Adrenal gland (tissue), 12 donors: ENCODE measurements around the gene RNF217. TPM values are rescaled to one million over a fixed set of nuclear protein-coding genes. Genes with fewer than 3 reads are reported as not detected.

Experiments used
- DNase-seq, 7 donors: peaks; one replicate each; pipeline ENCODE4 v3.0.0-alpha.2; 2019 to 2020
- H3K27ac ChIP-seq, 5 donors: fragments of 200-600 bp; sonication (generic) in 4 of 5; 1 replicate in 3 of 5; 2 replicates in 2 of 5; pipeline versions ENCODE4 v1.5.1 to v1.8.0; 2016 to 2020; ENCODE audit warnings: mild to moderate bottlenecking in 1 of 5
- H3K27me3 ChIP-seq: fragments of 200-600 bp; 2 replicates; pipeline ENCODE4 v1.8.0; 2021
- H3K36me3 ChIP-seq, 2 donors: fragments of 200-600 bp; replicated peaks in 1 of 2; 1 replicate in 1 of 2; 2 replicates in 1 of 2; pipeline versions ENCODE4 v1.5.1 to v1.8.0; 2018 to 2022
- H3K4me1 ChIP-seq, 2 donors: fragments of 200-600 bp; replicated peaks in 1 of 2; 1 replicate in 1 of 2; 2 replicates in 1 of 2; pipeline versions ENCODE4 v1.5.1 to v1.8.0; 2018 to 2021
- H3K4me3 ChIP-seq, 4 donors: fragments of 200-600 bp; sonication (generic) in 3 of 4; one replicate each; pipeline ENCODE4 v1.5.1; 2016 to 2018
- H3K9me3 ChIP-seq, 3 donors: fragments of 200-600 bp; sonication (generic) in 1 of 3; replicated peaks in 1 of 3; 1 replicate in 2 of 3; 2 replicates in 1 of 3; pipeline versions ENCODE4 v1.5.1 to v1.8.0; 2016 to 2021
- POLR2A ChIP-seq, 2 donors: fragments of 450-650 bp; IDR thresholded peaks; one replicate each; pipeline ENCODE4 v1.6.1; 2017; ENCODE audit warnings: antibody characterized with exemption in 2 of 2, mild to moderate bottlenecking in 2 of 2, moderate library complexity in 1 of 2
- WGBS, 4 donors: extraction: QIAGEN DNeasy Blood & Tissue Kit in 2 of 4; methylation state at CpG; one replicate each; pipeline versions ENCODE4 v1.1.5 to v1.1.7; 2013 to 2017; 5-methylcytosine and 5-hydroxymethylcytosine counted together
- intact Hi-C, 2 donors: fragments of 100-400 bp; cut with DNase I; formaldehyde crosslinking; loops; one replicate each; pipeline versions ENCODE4 v1.14.1 to v1.15.0; 2022 to 2023
- polyA plus RNA-seq, 3 donors: library from polyadenylated mRNA; stranded (reverse); fragments of 200-250 nt in 2 of 3; fragments of 350-450 nt in 1 of 3; fragmentation: Illumina TruSeq in 1 of 3; extraction: RNeasy Lipid Tissue Mini Kit (QIAGEN cat#74804) in 1 of 3; gene quantifications; one replicate each; pipeline ENCODE4 v1.2.3, GENCODE V29; 2013 to 2014
- total RNA-seq, 9 donors: library from RNA; depleted of rRNA in 4 of 9; stranded (reverse); fragments of >200 nt in 4 of 9; fragments of 120-200 nt in 1 of 9; fragmentation: NEBNext Ultra II Directional in 1 of 9; extraction: Animal tissue kit (Norgen Biotek cat#: 25700) in 1 of 9; gene quantifications; one replicate each; pipeline versions ENCODE4 v1.1.0 to v1.2.4, GENCODE V29; 2013 to 2023
- TF ChIP-seq, protein P1 (sequence below), 6 experiments: fragments of 450-650 bp in 4 of 6; fragments of 200-600 bp in 2 of 6; sonication (generic) in 1 of 6; IDR thresholded peaks; 1 replicate in 5 of 6; 2 replicates in 1 of 6; pipeline versions ENCODE4 v1.5.1 to v1.8.0; 2016 to 2021; ENCODE audit warnings: antibody characterized with exemption in 6 of 6, mild to moderate bottlenecking in 2 of 6, moderate library complexity in 1 of 6
- donor health status: healthy with polysubstance abuse.
- donor health status: Bipolar disorder and iron deficiency.
- donor health status: DM: yes; HTN: yes; CAD: no.
- donor health status: DM: no; HTN: no; CAD: no.
- donor health status: DM: no; HTN: no; CAD: no.
- donor health status: DM: yes; HTN: yes; CAD: no.

Gene RNF217
- total and polyA plus RNA-seq, 12 donors = 4.6 to 23.0 (median 11.5) TPM

DNA sequence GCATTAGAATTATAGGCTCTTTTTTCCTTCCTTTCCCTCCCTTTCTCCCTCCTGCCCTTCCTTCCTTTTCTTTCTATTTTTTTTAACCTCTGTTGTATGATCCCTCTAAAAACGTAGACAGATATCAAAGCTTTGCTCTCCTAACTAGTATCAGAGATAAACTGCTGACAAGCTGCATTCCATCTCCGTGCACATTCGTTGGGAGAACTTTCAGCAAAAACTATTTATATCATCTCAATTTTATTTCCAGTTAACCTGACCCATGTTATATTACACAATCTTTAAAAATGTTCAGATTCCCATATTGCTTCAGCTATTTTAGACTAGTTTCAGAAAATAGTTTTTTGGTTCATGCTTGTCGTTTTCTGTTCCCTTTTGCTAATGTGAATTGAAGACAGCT, 47.3 kb downstream of the RNF217 start:
- intact Hi-C loops = no loop called here
- WGBS, 4 donors = 29 to 37% (median 33%) methylated on average over 4 of the region's 4 CpGs
- TF ChIP-seq, protein P1, sequence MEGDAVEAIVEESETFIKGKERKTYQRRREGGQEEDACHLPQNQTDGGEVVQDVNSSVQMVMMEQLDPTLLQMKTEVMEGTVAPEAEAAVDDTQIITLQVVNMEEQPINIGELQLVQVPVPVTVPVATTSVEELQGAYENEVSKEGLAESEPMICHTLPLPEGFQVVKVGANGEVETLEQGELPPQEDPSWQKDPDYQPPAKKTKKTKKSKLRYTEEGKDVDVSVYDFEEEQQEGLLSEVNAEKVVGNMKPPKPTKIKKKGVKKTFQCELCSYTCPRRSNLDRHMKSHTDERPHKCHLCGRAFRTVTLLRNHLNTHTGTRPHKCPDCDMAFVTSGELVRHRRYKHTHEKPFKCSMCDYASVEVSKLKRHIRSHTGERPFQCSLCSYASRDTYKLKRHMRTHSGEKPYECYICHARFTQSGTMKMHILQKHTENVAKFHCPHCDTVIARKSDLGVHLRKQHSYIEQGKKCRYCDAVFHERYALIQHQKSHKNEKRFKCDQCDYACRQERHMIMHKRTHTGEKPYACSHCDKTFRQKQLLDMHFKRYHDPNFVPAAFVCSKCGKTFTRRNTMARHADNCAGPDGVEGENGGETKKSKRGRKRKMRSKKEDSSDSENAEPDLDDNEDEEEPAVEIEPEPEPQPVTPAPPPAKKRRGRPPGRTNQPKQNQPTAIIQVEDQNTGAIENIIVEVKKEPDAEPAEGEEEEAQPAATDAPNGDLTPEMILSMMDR (IDR thresholded peaks at IDR 0.05) = no peak
- no peak for TF ChIP-seq POLR2A (IDR thresholded peaks at IDR 0.05)
- no peak for DNase-seq
- Histone ChIP-seq H3K27ac (no peak overlapping the region), H3K27me3 (no peaks in the 10 kb centered on the region), H3K4me1 (peaks cover 0 to 20% of the 10 kb centered on the region in 2 donors), H3K4me3 (no peak overlapping the region), H3K36me3 (no peaks in the 10 kb centered on the region), H3K9me3 (no peaks in the 10 kb centered on the region)

DNA sequence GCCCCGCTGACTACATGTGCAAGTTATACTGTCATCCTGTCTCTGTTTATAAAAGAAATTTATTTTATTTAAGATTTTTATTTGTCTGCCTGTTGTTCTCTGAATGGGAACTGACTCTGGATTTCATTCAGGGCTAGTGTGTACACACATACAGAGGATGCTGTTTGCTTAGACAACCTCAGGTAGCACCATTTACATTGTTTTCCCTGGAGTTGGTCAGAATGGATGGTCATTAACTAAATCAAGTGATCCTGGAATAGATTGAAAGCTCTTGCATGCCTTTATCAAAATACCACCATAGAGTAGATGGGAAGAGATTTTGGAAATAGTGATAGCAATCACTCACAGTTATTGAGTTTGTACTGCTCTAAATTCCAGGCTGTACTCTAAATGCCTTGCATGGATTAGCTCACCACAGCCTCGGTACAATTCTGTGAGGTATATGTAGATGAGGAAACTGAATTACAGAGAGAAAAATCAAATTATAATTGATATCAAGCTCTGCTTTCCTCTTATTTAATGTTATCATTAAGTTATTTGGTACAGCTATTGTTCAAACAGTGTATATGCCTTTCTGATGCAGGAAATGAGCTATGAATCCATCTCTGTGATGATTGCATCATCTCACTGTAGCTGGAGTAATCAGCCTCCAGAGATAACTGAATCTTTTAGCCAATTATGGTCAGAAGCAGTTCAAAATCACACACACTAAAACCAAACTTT, 51.9 kb downstream of the RNF217 start:
- Histone ChIP-seq H3K4me3 (no peak overlapping the region), H3K9me3 (no peaks in the 10 kb centered on the region), H3K27me3 (no peaks in the 10 kb centered on the region), H3K36me3 (no peaks in the 10 kb centered on the region), H3K27ac (no peak overlapping the region), H3K4me1 (peaks cover 0 to 18% of the 10 kb centered on the region in 2 donors)
- intact Hi-C loops = no loop called here
- 78 to 92% (median 89%) methylated on average over 2 of the region's 2 CpGs for WGBS, 4 donors
- no peak for TF ChIP-seq POLR2A (IDR thresholded peaks at IDR 0.05)
- TF ChIP-seq, protein P1 (IDR thresholded peaks at IDR 0.05) = no peak
- DNase-seq = no peak

DNA sequence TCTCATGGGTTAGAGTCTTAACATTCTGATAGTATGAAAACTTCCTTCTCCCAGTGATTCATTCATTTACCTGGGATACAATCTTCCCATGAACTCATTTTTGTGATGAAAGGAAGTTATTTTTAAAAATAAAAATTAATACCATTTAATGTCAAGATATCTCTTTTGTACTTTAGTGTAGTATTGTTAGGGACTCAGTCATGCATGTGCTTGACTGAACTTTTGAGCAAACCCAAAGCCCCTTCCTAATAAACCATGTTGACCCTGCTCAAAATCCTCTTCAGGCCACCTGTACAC, 52.4 kb downstream of the RNF217 start:
- Histone ChIP-seq H3K9me3 (no peaks in the 10 kb centered on the region), H3K27me3 (no peaks in the 10 kb centered on the region), H3K4me3 (no peak overlapping the region), H3K36me3 (no peaks in the 10 kb centered on the region), H3K27ac (no peak overlapping the region), H3K4me1 (peaks cover 0 to 13% of the 10 kb centered on the region in 2 donors)
- no peak for DNase-seq
- TF ChIP-seq, protein P1 (IDR thresholded peaks at IDR 0.05) = no peak
- TF ChIP-seq POLR2A (IDR thresholded peaks at IDR 0.05) = no peak
- intact Hi-C loops = no loop called here

DNA sequence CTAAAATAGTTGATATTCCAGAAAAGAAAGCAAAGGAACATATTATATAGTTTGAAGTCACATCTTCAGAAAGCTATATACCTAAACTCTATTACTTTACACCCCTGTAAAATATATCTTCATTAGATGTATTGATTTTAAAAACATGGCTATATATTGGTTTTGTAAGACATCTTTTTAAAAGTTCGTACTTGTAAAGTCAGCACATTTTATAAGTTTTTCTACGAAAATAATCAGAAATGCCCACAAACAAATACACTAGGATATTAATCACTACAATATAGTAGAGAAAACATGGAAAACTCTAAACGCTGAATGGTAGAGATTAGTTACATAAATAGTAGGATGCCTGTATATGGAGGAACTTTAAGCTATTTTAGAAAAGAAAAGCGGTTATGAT, 52.9 kb downstream of the RNF217 start:
- peaks cover 0 to 9% of the 10 kb centered on the region in 2 donors for H3K4me1 ChIP-seq
- H3K27me3 ChIP-seq = no peaks in the 10 kb centered on the region
- intact Hi-C loops = no loop called here
- no peak for TF ChIP-seq POLR2A (IDR thresholded peaks at IDR 0.05)
- TF ChIP-seq, protein P1 (IDR thresholded peaks at IDR 0.05) = no peak
- no peak overlapping the region for H3K27ac ChIP-seq
- H3K9me3 ChIP-seq = no peaks in the 10 kb centered on the region
- 92 to 97% (median 94%) methylated on average over 4 of the region's 4 CpGs for WGBS, 4 donors
- no peak overlapping the region for H3K4me3 ChIP-seq
- no peaks in the 10 kb centered on the region for H3K36me3 ChIP-seq
- DNase-seq = no peak
